ENCODE results near the gene SLC52A3. TPM values are rescaled to one million over a fixed set of nuclear protein-coding genes. Genes with fewer than 3 reads are reported as not detected.

The SLC52A3 gene
- total RNA-seq = 0.07 TPM in 1 of 2 replicates, not detected in the other

DNA sequence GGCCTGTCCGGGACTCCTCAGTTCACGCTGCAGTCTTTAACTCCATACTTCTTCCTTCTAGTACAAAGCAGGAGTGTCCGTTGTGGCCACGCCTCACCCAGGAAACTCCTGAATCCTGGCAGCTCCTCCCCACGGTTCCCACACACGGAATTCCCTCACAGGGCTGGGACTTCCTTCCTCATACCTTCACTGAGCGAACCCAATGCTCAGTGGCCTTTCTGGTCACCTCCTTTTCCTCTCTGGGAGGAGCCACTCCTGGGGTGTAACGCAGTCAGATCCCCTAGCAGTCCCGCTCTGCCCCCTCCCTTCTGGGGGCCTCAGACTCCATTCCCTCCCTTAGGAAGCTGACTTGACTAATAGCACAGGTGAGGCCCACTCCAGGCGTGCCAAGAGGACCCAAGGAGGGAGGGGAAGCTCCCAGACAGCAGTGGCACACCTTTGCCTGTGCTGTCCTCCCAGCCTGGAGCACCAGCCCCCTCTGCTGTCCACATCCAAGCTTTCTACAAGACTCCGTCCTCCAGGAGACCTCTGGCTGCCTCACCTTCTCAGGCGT, at the start of gene SLC52A3:
SLC52A3 (minus strand) TSS at position 75 of the 553 bp plus-strand sequence. CDS start 2,726 bp downstream, outside the sequence.

Other genes with a start within 250 kb of the SLC52A3 start
- gene CSNK2A1, start 224.7 kb downstream of the SLC52A3 start, total RNA-seq = 203 and 263 TPM in 2 replicates
- gene TCF15, start 158.2 kb downstream of the SLC52A3 start, total RNA-seq = 0.13 and 0.14 TPM in 2 replicates
- gene SRXN1, start 115.3 kb downstream of the SLC52A3 start, total RNA-seq = 38.2 and 46.2 TPM in 2 replicates
- not detected in 2 replicates for gene SCRT2, start 92.7 kb downstream of the SLC52A3 start, total RNA-seq
- 4.4 and 4.5 TPM in 2 replicates for gene FAM110A, start 65.2 kb upstream of the SLC52A3 start, total RNA-seq
- gene ANGPT4, start 147.8 kb upstream of the SLC52A3 start, total RNA-seq = not detected in 2 replicates
- not detected in 2 replicates for gene RSPO4, start 233.8 kb upstream of the SLC52A3 start, total RNA-seq